K562 treated with DMSO at 1 percent for 12 hours (cell line): ENCODE results near the gene TMEM219. TPM values are rescaled to one million over a fixed set of nuclear protein-coding genes. Genes with fewer than 3 reads are reported as not detected.

Source experiments
- total RNA-seq: library from RNA; unstranded; fragments of 300-600 nt; gene quantifications from 2 replicates; pipeline ENCODE4 v1.2.3, GENCODE V29; 2022; ENCODE audit not compliant: insufficient read depth

TMEM219 gene
- 166 and 188 TPM in 2 replicates for total RNA-seq

GRCh38 chr16:29961479-29962343 lies at the start of gene TMEM219:
Gene TMEM219 (plus strand): TSS chr16:29962079. CDS start chr16:29963144, 1,065 bp downstream.

DNA sequence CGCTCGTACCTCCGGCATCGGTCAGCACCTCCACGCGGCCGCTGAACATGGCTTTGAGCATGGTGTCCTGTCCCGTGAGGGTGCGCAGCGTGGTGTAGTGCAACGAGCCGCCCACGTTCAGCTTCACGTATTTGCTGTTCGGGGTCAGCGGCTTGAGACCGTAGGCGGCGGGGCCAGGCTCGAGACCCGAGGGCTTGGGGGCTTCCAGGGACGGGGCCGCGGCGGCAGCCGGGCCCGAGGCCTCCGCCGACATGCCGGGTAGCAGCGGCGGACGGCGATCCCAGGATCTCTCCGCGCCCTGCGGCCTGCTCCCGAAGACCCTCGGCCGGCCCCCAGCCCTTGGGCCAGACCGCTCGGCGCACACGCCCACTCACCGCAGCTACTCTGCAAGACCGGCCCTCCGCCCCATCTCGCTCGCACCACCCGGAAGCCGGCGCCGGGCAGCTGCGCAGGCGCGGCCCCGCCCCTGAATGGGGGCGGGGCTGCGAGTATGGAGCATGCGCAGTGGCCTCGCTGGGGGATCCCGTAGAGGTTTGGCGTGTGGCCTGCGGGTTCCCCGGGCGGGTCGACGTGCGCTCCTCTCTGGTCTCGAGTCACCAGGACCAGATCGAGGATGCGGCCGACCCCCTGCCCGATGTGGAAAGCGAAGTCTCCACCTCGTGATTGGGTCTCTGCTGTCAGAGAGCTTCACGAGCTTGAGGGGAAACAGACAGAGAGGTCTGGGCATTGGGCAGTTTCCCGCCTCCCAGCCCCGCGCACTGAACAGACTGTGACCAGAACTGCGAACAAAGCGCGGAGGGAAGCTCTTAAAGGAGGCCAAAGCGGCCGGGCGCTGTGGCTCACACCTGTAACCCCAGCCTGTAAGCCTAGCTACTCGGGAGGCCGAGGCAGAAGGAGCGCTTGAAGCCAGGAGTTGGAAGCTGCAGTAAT lies 35.8 kb upstream of the TMEM219 start, which contains the start of gene KCTD13:
KCTD13 (minus strand) TSS at position 446 of the 930 bp plus-strand sequence; CDS start at position 253, 193 bp downstream.

GRCh38 chr16:29973384-29974246 lies 11.7 kb downstream of the TMEM219 start, which contains the start of gene TAOK2:
Gene TAOK2 (plus strand): TSS chr16:29973868. CDS start chr16:29977773, 3,905 bp downstream.

DNA sequence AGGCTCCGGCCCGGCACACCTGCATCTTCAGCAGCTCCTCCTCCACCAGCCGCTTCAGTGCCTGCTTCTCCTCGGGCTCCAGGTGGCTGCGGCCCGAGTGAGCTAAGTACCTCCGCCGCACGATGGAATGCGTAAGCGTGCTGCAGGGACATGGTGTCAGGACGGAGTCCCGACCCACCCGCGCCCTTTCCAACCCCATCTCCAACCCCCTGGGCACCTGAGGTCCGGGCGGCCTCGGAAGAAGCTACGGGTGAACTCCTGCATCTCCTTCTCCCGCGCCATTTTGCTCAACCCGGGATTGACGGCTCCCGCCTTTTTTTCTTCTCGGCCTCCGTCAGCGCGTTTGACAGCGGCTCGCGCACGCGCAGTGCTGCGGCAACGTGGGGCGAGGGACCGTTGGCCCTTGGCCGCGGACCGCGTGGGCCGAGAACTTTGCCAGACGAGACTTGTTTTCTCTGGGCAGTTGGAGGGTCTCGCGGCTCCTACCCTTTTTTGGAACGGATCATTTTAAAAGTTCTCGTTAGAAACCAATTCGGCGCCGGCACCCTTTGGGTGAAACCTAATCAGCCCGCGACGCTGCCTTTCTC lies 33.5 kb downstream of the TMEM219 start, which contains the start of gene HIRIP3:
HIRIP3 (minus strand) TSS at position 294 of the 587 bp plus-strand sequence; CDS start at position 282, 12 bp downstream.

DNA sequence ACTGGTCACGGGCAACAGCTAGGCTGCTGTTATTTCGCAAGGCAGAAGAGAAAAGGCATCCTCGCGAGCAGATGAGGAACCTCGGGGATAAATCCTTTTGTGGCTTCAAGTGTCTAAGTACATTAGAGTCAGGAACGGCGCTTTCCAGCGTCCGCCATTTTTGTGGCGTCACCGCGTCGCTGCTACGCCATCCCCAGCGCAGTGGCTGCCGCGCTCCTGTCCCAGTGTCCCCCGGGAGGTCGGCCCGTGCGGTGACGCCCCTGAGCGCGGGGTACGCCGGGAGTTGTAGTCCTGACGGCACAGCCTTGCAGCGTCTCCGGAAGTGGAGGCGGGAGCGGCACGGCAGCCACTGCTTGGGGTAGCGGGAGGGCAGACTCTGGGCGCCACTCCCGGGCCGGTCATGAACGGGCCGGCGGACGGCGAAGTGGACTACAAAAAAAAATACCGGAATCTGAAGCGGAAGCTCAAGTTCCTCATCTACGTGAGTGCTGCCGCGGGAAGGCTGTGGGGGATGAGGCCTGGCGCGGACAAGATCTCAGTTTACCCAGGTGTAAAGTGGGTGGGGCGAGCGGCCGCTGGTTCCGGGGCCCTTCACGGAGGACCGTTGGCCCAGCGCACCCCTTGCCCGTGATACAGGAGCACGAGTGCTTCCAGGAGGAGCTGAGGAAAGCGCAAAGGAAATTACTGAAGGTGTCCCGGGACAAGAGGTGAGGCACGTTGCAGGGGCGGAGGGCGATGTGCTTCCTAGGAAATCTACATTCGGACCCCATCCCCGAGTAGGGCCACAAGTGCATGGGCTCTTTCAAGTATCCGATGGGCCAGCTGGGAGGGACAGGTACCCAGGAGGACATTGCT lies 34.3 kb downstream of the TMEM219 start, which contains the start of gene INO80E:
INO80E (plus strand) TSS at position 331 of the 855 bp plus-strand sequence; CDS start at position 401, 70 bp downstream.

GRCh38 chr16:30010844-30011713 lies 49.2 kb downstream of the TMEM219 start, which contains the start of gene DOC2A:
Gene DOC2A (minus strand): TSS chr16:30011027. CDS start chr16:30010222, 805 bp downstream.

Other genes with a start within 250 kb of the TMEM219 start
- not detected in 2 replicates for gene C16orf54, start 216.1 kb upstream of the TMEM219 start, total RNA-seq
- gene ZG16, start 183.8 kb upstream of the TMEM219 start, total RNA-seq, result not detected in 2 replicates
- 116 and 135 TPM in 2 replicates for gene KIF22, start 171.3 kb upstream of the TMEM219 start, total RNA-seq
- gene MAZ, start 155.6 kb upstream of the TMEM219 start, total RNA-seq, result 261 and 270 TPM in 2 replicates
- gene PRRT2, start 149.9 kb upstream of the TMEM219 start, total RNA-seq, result 0.38 and 1.3 TPM in 2 replicates
- 36.1 and 48.1 TPM in 2 replicates for gene PAGR1, start 145.9 kb upstream of the TMEM219 start, total RNA-seq
- 4.6 TPM in 2 replicates for gene MVP, start 141.6 kb upstream of the TMEM219 start, total RNA-seq
- gene CDIPT, start 98.9 kb upstream of the TMEM219 start, total RNA-seq, result 87.8 and 89.1 TPM in 2 replicates
- gene SEZ6L2, start 62.5 kb upstream of the TMEM219 start, total RNA-seq, result 2.8 and 3.6 TPM in 2 replicates
- not detected in 2 replicates for gene ASPHD1, start 61.6 kb upstream of the TMEM219 start, total RNA-seq
- gene KCTD13, start 35.9 kb upstream of the TMEM219 start, total RNA-seq, result 27.1 and 44.6 TPM in 2 replicates
- 38.3 and 60.9 TPM in 2 replicates for gene TAOK2, start 11.8 kb downstream of the TMEM219 start, total RNA-seq
- 23.6 and 28.9 TPM in 2 replicates for gene HIRIP3, start 33.5 kb downstream of the TMEM219 start, total RNA-seq
- 95.4 and 119 TPM in 2 replicates for gene INO80E, start 34.2 kb downstream of the TMEM219 start, total RNA-seq
- 0.99 and 2.0 TPM in 2 replicates for gene DOC2A, start 48.9 kb downstream of the TMEM219 start, total RNA-seq
- not detected in 2 replicates for gene C16orf92, start 61.1 kb downstream of the TMEM219 start, total RNA-seq
- 0.61 and 1.6 TPM in 2 replicates for gene TLCD3B, start 69.2 kb downstream of the TMEM219 start, total RNA-seq
- 2,121 and 2,279 TPM in 2 replicates for gene ALDOA, start 103.7 kb downstream of the TMEM219 start, total RNA-seq
- 260 and 325 TPM in 2 replicates for gene PPP4C, start 113.9 kb downstream of the TMEM219 start, total RNA-seq
- 0.48 TPM in 1 of 2 replicates, not detected in the other for gene TBX6, start 129.8 kb downstream of the TMEM219 start, total RNA-seq
- gene YPEL3, start 134.1 kb downstream of the TMEM219 start, total RNA-seq, result 75.6 and 79.1 TPM in 2 replicates
- 1.3 and 1.9 TPM in 2 replicates for gene GDPD3, start 151.5 kb downstream of the TMEM219 start, total RNA-seq
- gene MAPK3, start 161.1 kb downstream of the TMEM219 start, total RNA-seq, result 50.2 and 62.3 TPM in 2 replicates
- gene CORO1A, start 221.5 kb downstream of the TMEM219 start, total RNA-seq, result 37.8 and 46.1 TPM in 2 replicates
- 14.8 and 43.1 TPM in 2 replicates for gene BOLA2B, start 231.6 kb downstream of the TMEM219 start, total RNA-seq
- gene SLX1A, start 231.8 kb downstream of the TMEM219 start, total RNA-seq, result 45.5 and 56.0 TPM in 2 replicates
- gene SULT1A3, start 237.2 kb downstream of the TMEM219 start, total RNA-seq, result 2.1 and 5.5 TPM in 2 replicates